Fibroblast of skin of left biceps (primary cell): Measurements from ENCODE around the gene KLF11.
"Not testable (repeated sequence)": the region's sequence is repeated elsewhere in the genome, so short reads cannot be mapped to it uniquely, and the experiment has no call there.

Source experiments
- DNase-seq, 2 experiments: peaks; one replicate each; pipeline ENCODE4 v3.0.0-alpha.2; 2013; ENCODE audit warnings: low read depth in 2 of 2

Gene KLF11

DNA sequence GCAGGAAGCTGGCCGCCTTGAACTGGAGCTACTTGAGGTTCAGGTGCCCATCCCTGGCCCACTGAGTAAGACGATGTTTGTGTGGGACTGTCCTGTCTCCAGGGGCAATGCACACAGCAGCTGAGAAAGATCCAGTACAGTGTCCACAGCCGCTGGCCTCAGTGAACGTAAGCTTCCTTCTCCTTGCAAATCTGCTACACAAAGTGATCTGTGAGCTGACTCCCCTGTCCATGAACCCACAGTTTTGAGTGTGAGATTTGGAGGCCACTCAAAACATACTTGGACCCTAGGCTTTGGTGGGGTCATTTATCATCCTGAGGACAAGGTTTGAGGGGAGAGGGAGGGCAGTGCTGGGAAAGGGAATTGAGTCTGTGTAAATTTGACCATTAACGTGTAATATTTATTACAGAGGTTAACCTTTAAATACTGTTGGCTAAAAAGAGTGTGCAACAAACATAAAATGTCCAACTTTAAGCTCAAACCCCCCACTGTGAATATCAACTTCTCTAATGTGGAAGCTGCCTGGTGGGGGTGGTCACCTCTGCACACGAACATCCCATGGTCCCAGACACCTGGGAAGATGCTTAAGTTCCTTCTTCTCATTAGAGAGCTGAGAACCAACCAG, 41.8 kb downstream of the KLF11 start:
- no peak for DNase-seq

DNA sequence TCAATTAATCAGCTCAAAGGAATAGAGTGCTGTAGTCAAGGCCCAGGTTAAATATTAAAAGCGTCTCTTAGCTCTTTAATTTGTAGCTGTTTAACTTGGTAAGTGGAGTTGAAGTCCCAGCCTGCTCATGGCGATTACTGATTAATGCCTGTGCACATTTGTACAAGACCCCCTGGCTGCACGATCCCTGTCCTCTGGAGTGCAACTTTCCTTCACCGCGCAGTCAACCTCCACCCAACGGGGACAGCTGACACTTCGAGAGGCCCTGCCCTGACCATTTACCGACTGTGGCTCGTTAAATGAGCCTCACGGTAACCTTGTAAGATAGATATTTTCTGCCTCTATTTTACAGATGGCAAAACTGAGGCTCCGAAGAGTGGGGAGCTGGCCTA, 42.3 kb downstream of the KLF11 start:
- DNase-seq, result no peak

DNA sequence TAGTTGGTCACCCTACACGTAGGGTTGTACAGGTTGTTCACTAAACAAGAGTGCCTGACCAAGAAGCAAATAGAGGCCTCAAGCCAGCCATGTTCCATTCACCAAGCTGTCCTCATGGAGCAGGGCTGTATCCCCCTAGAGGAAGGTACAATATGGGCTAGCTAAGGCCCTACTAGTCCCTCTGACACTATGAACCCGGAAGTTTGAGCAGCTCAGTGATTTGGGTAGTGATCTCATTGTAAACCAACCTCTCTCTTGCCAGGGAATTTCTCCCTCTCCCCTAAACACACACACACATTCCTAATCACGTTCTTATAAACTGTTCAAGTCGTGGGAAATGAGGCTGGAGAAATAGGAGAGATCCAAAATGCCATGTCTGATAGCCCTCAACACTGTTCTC, 43.6 kb downstream of the KLF11 start:
- no peak for DNase-seq

- no peak for DNase-seq
These were observed 44.0 kb downstream of the KLF11 start for GRCh38 chr2:10087360-10087759.

GRCh38 chr2:10089565-10090190, 46.3 kb downstream of the KLF11 start:
- no peak for DNase-seq

DNA sequence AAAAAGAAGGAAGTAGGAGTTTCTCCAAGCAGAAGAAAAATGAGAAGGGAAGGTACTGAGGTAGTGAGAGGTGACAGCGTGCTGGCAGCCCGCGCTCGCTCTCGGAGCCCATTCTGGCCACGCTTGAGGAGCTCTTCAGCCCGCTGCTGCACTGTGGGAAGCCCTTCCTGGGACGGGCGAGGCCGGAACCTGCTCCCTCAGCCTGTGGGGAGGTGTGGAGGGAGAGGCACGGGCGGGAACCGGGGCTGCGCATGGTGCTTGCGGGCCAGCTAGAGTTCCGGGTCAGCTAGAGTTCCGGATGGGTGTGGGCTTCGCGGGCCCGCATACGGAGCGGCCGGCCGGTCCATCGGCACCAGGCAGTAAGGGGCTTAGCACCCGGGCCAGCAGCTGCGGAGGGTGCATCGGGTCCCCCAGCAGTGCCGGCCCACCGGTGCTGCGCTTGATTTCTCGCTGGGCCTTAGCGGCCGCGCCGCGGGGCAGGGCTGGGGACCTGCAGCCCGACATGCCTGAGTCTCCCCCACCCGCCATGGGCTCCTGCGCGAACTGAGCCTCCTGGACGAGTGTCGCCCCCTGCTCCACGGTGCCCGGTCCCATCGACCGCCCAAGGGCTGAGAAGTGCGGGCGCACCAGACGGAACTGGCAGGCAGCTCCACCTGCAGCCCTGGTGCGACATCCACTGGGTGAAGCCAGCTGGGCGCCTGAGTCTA, 48.0 kb downstream of the KLF11 start:
- no peak for DNase-seq

DNA sequence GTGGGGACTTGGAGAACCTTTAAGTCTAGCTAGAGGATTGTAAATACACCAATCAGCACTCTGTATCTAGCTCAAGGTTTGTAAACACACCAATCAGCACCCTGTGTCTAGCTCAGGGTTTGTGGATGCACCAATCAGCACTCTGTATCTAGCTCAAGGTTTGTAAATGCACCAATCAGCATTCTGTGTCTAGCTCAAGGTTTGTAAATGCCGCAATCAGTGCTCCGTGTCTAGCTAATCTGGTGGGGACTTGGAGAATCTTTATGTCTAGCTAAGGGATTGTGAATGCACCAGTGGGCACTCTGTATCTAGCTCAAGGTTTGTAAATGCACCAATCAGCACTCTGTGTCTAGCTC, 48.5 kb downstream of the KLF11 start:
- DNase-seq, result not testable (repeated sequence)

DNA sequence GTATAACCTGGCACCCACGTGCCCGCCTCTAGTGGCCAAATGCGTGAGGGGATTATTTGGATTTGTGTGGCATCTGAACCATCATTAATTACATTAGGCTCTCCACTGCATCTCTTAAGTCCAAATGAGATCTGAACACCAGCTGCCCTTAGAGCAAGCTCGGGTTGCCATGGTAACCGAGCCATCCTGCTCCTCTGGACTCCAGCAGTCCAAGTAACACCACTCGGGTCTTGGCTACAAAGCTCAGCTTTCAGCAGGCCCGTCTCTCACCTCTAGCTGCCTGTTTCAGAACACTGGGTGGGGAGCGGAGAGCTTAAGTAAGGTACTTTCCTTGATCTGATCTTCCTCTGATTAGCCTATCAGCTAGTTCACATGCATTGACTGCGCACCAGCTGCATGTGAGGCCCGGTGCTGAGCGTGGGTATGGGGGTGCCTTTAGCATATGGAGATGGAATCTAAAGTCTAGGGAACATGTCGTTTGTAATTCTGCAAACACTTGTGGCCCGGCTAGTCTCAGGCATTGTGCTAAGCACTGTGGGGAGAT, 51.0 kb downstream of the KLF11 start:
- DNase-seq, result no peak

- no peak for DNase-seq
These were observed 51.8 kb downstream of the KLF11 start for GRCh38 chr2:10095175-10095574.

GRCh38 chr2:10096641-10097040, 53.3 kb downstream of the KLF11 start:
- no peak for DNase-seq

DNA sequence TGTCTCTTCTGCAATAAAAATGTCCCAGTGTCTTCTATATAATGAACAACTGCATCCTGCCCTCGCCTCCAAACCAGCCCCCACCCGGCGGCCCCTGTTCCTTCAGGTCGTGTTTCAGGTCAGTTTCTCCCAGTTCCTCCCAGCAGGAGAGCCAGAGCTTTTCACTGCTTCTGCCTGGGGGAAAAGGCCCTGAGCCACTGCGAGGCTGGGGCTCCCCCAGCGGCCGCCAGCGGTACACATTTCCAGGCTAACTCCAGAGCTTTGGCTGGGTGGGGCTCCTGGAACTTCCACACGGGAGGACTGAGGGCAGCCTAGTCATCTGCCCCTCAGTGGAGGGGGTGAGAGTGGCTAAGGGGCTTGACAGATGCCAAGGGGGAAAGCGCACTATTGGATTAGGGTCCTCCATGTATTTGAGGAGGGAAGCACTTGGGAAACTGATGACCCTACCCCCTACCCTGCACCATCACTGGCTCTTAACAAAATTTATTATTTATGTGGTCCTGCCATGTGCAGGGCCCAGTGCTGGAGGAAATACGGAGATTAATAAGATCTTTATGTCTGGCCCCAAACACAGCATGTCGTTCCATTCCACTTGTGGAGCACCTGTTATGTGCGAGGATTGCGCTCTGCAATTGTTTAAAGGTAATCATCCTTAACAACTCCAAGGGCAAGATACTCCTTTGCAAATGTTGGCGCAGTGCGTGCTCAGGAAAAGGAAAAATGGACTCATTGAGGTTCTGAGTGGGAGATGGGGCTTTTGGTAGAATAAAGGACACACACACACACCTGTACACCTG, 54.2 kb downstream of the KLF11 start:
- no peak for DNase-seq

DNA sequence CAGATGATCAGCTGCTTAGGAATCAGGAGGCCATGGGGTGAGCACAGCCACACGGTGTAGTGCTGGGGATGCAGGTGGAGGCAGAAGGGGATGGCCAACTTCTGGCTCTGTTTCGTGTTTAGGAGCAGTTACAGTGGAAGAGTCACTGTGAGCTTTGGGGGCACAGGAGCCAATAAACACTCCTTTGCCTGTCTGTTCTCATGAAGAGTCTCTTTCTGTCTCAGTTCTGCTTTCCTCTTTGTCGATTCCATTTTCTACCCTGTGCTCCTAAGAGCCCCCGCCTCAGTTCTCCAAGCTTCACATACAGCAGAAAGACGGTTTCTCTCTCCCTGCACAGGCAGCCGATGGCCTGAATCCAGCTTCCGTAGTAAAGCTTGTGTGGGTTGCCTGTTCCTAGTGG, 58.1 kb downstream of the KLF11 start:
- DNase-seq, result no peak

DNA sequence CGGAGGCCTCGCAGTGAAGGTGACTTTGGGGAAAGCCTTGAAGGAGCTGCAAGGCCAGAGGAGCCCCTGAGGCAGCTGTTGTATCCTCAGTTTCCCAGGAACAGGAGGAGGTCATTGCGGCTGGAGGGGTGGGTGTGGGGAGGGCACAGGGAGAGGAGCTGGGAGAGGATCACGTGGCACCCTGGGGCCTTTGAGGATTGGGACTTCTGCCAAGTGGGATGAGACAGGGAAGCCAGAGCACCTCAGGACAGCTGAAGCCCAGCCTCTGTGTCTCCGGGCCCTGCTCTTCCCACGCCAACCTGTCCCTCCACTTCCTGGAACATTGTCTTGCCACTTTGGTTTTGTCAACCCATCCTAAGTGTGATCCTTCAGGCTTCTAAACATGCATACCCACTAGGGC, 59.8 kb downstream of the KLF11 start:
- no peak for DNase-seq
